ENCODE measurements around the gene CST9. TPM values are rescaled to one million over a fixed set of nuclear protein-coding genes. Genes with fewer than 3 reads are reported as not detected.
A peak's percentile ranks its signal among the peaks of the same experiment; 100 is the strongest.

The CST9 gene
- total and polyA plus RNA-seq, 12 donors, result not detected

DNA sequence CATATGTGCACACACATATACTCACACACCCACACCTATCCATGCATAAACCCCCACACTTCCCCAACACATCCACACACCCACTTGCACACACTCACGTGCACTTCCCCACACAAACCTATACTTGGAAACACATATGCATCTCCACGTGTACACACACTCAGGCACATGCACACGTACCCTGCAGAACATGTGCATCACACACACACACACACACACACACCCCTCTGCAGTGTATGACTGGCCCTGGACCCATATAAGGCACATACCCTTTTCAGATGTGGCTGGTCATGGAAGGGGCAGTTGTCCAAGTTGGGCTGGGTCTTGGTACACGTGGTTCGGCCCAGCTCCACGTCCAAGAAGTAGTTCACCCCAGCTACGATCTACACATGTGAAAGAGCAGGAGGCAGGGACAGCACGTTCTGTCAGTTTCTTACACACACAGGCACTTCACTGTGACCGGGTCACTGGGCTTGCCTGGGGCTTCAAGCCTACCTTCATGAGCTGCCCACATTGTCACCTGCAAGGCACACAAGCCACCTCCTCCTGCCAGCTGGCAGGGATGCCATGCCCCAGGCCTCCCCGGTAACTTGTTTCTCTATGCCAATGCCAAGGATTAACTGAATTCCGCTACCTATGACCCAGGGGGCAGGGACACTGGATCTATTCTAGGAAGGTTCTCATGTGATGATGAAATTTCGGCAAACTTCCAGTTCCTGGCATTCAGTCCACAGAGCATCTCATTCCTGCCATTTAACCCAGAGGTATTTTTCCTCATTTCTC is 29.5 kb upstream of the CST9 start:
- WGBS, 2 donors, result 54 to 72% methylated on average over 12 of the region's 12 CpGs
- Histone ChIP-seq H3K36me3 (peaks cover 0 to 44% (median 15%) of the 10 kb centered on the region in 9 donors), H3K4me1 (peaks cover 5 to 60% (median 33%) of the 10 kb centered on the region in 9 donors), H3K9me3 (no peaks in the 10 kb centered on the region), H3K27ac (peak overlapping the region in 7 of 10 donors; percentile 11 to 99 (median 46)), H3K27me3 (no peaks in the 10 kb centered on the region), H3K4me3 (peak overlapping the region in 7 of 10 donors; percentile 1 to 96 (median 76))
- TF ChIP-seq, protein P1, sequence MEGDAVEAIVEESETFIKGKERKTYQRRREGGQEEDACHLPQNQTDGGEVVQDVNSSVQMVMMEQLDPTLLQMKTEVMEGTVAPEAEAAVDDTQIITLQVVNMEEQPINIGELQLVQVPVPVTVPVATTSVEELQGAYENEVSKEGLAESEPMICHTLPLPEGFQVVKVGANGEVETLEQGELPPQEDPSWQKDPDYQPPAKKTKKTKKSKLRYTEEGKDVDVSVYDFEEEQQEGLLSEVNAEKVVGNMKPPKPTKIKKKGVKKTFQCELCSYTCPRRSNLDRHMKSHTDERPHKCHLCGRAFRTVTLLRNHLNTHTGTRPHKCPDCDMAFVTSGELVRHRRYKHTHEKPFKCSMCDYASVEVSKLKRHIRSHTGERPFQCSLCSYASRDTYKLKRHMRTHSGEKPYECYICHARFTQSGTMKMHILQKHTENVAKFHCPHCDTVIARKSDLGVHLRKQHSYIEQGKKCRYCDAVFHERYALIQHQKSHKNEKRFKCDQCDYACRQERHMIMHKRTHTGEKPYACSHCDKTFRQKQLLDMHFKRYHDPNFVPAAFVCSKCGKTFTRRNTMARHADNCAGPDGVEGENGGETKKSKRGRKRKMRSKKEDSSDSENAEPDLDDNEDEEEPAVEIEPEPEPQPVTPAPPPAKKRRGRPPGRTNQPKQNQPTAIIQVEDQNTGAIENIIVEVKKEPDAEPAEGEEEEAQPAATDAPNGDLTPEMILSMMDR (IDR thresholded peaks at IDR 0.05), result no peak
- peak in 6 of 8 donors; percentile 1 to 72 (median 20) for ATAC-seq
- DNase-seq, result no peak
- intact Hi-C loops (cut with DNase I), result loop anchor here in 5 of 10 donors (10.0 kb wide), 3 partner anchors 60 to 280 kb away; partner anchors contain the start of genes GZF1 (in 2 of the 5) and NXT1 (in 2 of the 5)

DNA sequence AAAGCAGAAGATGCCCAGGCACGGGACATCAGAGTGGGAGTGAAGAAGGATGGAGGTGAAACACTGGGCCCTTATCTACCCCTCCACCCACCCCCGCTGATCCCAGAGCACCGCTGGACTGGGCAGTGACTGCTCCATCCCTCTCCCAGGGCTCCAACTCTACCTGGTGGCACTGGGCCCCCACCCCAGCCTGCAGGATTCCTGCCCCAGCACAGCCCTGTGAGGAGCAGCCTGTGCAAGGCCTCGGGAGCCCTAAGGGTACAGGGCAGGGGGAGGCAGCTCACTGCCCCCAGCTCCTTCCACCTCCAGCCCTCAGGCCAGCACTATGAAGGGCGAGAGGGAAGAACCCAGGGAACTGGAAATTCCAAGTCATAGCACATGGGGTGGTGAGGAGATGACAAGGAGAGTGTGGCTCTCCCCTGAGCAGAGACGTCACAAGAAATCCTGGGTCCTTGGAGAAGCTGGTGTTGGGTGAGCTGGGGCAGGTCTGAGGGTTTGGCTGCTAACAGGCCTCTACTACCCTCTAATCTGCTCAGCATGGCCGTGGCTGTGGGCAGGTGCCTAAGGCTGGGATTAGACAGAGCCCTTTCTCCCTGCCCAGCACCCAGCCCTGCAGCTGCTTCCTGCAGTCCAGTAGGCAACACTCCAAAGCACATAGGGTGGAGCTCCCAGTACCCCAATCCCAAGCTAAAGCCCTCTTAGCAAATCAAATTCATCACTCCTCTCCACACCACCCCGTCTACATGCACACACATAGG is 28.5 kb upstream of the CST9 start:
- ATAC-seq, result no peak
- TF ChIP-seq, protein P1 (IDR thresholded peaks at IDR 0.05), result no peak
- intact Hi-C loops (cut with DNase I), result loop anchor here in 5 of 10 donors (10.0 kb wide), 3 partner anchors 59 to 279 kb away; partner anchors contain the start of genes GZF1 (in 2 of the 5) and NXT1 (in 2 of the 5)
- Histone ChIP-seq H3K4me1 (peaks cover 9 to 70% (median 43%) of the 10 kb centered on the region in 9 donors), H3K27me3 (no peaks in the 10 kb centered on the region), H3K27ac (peak overlapping the region in 5 of 10 donors; percentile 1 to 99 (median 23)), H3K36me3 (peaks cover 0 to 44% (median 15%) of the 10 kb centered on the region in 9 donors), H3K4me3 (peak overlapping the region in 1 of 10 donors; percentile 76), H3K9me3 (no peaks in the 10 kb centered on the region)
- 81 to 86% methylated on average over 8 of the region's 8 CpGs for WGBS, 2 donors
- no peak for DNase-seq

DNA sequence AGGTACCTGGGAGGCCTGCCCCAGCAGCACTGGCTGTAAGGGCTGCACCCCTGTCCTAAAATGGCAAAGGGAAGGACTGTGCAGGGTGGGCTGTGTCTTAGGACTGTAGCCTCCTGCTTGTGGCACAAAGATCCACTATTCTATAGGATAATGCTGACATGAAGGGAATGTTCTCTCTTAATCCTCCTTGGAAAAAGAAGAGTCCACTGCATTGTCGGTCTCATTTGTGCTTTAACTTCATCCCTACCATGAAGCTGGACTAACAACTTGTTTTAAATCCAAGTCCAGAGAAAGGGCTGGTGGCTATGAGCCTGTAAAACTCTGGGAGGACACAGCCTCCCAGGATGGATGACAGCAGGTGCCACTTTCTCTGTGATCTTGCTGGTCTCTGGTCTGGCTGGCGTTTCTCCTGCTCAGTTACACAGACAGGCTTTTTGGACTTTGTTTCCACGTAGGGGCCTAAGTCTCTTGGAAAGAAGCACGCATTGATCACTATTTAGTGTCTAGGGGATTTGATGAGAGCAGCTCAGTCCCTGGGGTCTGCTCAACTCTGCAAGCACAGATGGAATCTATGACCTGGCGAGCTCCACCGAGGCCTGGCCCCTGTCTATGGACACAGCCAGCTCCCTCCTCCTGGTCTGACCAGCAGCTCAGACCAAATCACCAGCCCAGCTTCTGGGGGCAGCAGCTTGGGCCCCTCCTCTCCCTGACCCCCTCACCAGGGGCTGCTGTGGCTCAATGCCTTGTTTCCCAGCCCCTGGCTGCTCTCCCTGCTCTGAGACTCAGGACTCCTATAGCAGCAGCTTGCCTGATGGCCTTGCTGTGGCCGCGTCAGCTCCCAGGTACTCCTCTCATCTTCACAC is 27.2 kb upstream of the CST9 start:
- DNase-seq (no peak), ATAC-seq (no peak)
- TF ChIP-seq, protein P1 (IDR thresholded peaks at IDR 0.05), result no peak
- WGBS, 2 donors, result 72 to 75% methylated on average over 8 of the region's 8 CpGs
- peaks cover 9 to 82% (median 51%) of the 10 kb centered on the region in 9 donors for H3K4me1 ChIP-seq
- H3K9me3 ChIP-seq, result no peaks in the 10 kb centered on the region
- intact Hi-C loops (cut with DNase I), result loop anchor here in 5 of 10 donors (10.0 kb wide), 3 partner anchors 58 to 278 kb away; partner anchors contain the start of genes GZF1 (in 2 of the 5) and NXT1 (in 2 of the 5)
- no peaks in the 10 kb centered on the region for H3K27me3 ChIP-seq
- peaks cover 0 to 44% (median 15%) of the 10 kb centered on the region in 9 donors for H3K36me3 ChIP-seq
- H3K27ac ChIP-seq, result peak overlapping the region in 1 of 10 donors; percentile 23
- no peak overlapping the region for H3K4me3 ChIP-seq

Data from heart right ventricle (tissue), 16 donors.